Measurements from ENCODE around the gene DOCK1. TPM values are rescaled to one million over a fixed set of nuclear protein-coding genes. Genes with fewer than 3 reads are reported as not detected.
"Not testable (repeated sequence)": the region's sequence is repeated elsewhere in the genome, so short reads cannot be mapped to it uniquely, and the experiment has no call there.

DOCK1 gene
- total RNA-seq, 2 donors from 2014 or later = 41.2 to 56.0 TPM

DNA sequence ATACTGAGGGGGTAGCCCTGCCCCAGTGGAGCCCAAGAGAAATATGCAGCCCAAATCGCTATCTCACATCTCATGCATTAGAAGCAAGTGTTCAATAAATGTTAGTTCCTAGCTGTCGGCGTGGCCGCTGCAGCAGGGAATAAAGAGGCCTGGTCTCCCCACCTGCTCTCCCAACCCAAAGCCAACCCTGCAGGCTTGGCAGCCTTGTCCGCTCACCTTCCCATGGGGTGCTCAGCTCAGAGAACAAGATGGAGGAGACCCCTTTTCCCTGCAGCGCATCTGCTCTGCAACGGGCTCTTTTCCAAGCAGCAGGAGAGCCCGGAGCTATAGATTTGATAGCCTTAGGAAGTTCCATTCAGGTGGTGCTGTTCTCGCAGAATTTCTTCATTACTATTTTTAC, 12.0 kb upstream of the DOCK1 start:
- 87% methylated on average over 9 of the region's 9 CpGs for WGBS
- DNase-seq (ENCODE audit: low spot score) = no peak
- Histone ChIP-seq H3K36me3 (no peaks in the 10 kb centered on the region), H3K4me3 (no peak overlapping the region), H3K27ac (no peak overlapping the region), H3K27me3 (replicated peaks; ENCODE audit: insufficient read depth) (no peaks in the 10 kb centered on the region), H3K9me3 (no peaks in the 10 kb centered on the region), H3K4me1 (replicated peaks) (no peaks in the 10 kb centered on the region)
- TF ChIP-seq POLR2AphosphoS5 (IDR thresholded peaks at IDR 0.05) (no peak), POLR2A (IDR thresholded peaks at IDR 0.05) (no peak), CTCF (IDR thresholded peaks at IDR 0.05) (no peak)
- intact Hi-C loops (cut with DNase I) = no loop called here

- Histone ChIP-seq H3K27me3 (replicated peaks; ENCODE audit: insufficient read depth) (no peaks in the 10 kb centered on the region), H3K4me3 (no peak overlapping the region), H3K27ac (no peak overlapping the region), H3K4me1 (replicated peaks) (no peaks in the 10 kb centered on the region), H3K36me3 (no peaks in the 10 kb centered on the region), H3K9me3 (no peaks in the 10 kb centered on the region)
- WGBS = 85% methylated on average over 7 of the region's 8 CpGs
- no peak for TF ChIP-seq POLR2A (IDR thresholded peaks at IDR 0.05)
- TF ChIP-seq POLR2AphosphoS5 (IDR thresholded peaks at IDR 0.05) = no peak
- no peak for TF ChIP-seq CTCF (IDR thresholded peaks at IDR 0.05)
- no peak for DNase-seq (ENCODE audit: low spot score)
- intact Hi-C loops (cut with DNase I) = no loop called here
These were observed 11.4 kb upstream of the DOCK1 start for GRCh38 chr10:126893841-126894240.

DNA sequence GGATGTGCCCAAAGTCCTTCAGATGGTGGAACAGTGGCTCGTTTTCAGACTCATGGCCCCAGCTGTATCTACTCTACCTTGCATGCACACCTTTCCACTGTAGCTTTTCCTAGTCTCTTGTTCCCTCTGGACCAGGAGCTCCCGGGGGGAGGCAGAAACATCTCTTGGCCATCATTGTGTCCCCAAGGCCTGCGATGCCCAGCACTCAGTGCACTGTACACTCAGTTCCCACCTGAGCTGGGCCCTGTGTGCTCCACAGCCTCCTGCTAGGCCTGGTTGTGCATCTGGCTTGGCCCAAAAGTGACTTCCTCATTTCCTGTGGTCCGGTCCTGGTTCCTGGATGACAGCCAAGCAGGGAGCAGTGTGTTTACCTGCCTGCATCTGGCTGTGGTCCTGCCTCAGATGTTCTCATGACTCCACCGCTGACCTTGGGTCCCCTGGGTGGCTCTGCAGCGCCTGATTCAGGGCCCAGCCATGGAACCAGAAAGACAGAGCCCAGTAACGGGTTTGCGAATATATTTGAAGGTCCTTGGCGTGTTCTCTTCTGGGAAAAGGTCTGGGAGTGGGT, 9.9 kb upstream of the DOCK1 start:
- intact Hi-C loops (cut with DNase I) = no loop called here
- Histone ChIP-seq H3K4me1 (replicated peaks) (no peaks in the 10 kb centered on the region), H3K9me3 (no peaks in the 10 kb centered on the region), H3K36me3 (no peaks in the 10 kb centered on the region), H3K27ac (no peak overlapping the region), H3K4me3 (no peak overlapping the region), H3K27me3 (replicated peaks; ENCODE audit: insufficient read depth) (no peaks in the 10 kb centered on the region)
- TF ChIP-seq POLR2A (IDR thresholded peaks at IDR 0.05) (no peak), POLR2AphosphoS5 (IDR thresholded peaks at IDR 0.05) (no peak), CTCF (IDR thresholded peaks at IDR 0.05) (no peak)
- no peak for DNase-seq (ENCODE audit: low spot score)
- WGBS = 76% methylated on average over 9 of the region's 9 CpGs

DNA sequence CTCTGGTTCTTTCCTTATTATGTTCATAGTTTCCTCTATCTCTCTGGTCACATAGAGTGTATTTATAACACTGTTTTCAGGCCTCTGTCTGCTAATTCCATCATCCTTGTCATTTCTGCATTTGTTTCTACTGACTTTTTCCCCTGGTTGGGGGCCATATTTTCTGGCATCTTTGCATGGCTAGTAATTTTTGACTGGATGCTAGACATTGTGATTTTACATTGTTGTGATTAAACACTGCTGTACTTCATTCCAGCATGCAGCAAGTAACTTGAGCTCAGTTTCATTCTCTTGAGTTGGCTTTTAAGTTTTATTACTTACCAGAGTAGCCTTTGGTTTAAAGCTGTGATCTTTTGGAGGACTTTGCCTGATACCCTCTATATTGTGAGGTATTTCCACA, 6.8 kb upstream of the DOCK1 start:
- intact Hi-C loops (cut with DNase I) = no loop called here
- TF ChIP-seq CTCF (IDR thresholded peaks at IDR 0.05) (no peak), POLR2A (IDR thresholded peaks at IDR 0.05) (no peak), POLR2AphosphoS5 (IDR thresholded peaks at IDR 0.05) (no peak)
- no peak for DNase-seq (ENCODE audit: low spot score)
- no peaks in the 10 kb centered on the region for H3K36me3 ChIP-seq
- H3K4me1 ChIP-seq (replicated peaks) = no peaks in the 10 kb centered on the region
- no peak overlapping the region for H3K4me3 ChIP-seq
- H3K9me3 ChIP-seq = no peaks in the 10 kb centered on the region
- H3K27ac ChIP-seq = no peak overlapping the region
- H3K27me3 ChIP-seq (replicated peaks; ENCODE audit: insufficient read depth) = no peaks in the 10 kb centered on the region

- H3K9me3 ChIP-seq; intact Hi-C loops (cut with DNase I); H3K27ac ChIP-seq; H3K4me1 ChIP-seq (replicated peaks); DNase-seq (ENCODE audit: low spot score); H3K4me3 ChIP-seq; H3K27me3 ChIP-seq (replicated peaks; ENCODE audit: insufficient read depth); H3K36me3 ChIP-seq: not testable (repeated sequence)
- WGBS = 81% methylated on average over 2 of the region's 2 CpGs
These were observed 5.7 kb upstream of the DOCK1 start for GRCh38 chr10:126899529-126899928.
